ENCODE results near the gene OXCT2.

Gene OXCT2

GRCh38 chr1:39761557-39762260 is 9.4 kb downstream of the OXCT2 start:
- DNase-seq, result no peak

GRCh38 chr1:39761016-39761415 is 10.1 kb downstream of the OXCT2 start:
- no peak for DNase-seq

- DNase-seq, result no peak
Observed at GRCh38 chr1:39760074-39761008, 10.8 kb downstream of the OXCT2 start.

DNA sequence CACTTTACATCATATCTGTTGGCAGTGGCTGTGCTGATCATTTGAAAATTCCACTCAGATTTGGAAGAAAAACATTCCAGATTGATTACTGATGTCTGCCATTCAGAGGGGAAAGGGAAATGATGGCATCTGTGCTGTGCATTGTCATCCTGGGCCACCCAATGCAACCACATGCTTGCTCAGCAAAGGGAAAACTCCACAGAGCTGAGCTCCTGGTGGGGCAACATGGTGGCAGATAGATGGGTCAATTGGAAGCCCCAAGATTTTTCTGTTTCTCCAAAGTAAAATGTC is 11.8 kb downstream of the OXCT2 start:
- DNase-seq, result no peak

DNA sequence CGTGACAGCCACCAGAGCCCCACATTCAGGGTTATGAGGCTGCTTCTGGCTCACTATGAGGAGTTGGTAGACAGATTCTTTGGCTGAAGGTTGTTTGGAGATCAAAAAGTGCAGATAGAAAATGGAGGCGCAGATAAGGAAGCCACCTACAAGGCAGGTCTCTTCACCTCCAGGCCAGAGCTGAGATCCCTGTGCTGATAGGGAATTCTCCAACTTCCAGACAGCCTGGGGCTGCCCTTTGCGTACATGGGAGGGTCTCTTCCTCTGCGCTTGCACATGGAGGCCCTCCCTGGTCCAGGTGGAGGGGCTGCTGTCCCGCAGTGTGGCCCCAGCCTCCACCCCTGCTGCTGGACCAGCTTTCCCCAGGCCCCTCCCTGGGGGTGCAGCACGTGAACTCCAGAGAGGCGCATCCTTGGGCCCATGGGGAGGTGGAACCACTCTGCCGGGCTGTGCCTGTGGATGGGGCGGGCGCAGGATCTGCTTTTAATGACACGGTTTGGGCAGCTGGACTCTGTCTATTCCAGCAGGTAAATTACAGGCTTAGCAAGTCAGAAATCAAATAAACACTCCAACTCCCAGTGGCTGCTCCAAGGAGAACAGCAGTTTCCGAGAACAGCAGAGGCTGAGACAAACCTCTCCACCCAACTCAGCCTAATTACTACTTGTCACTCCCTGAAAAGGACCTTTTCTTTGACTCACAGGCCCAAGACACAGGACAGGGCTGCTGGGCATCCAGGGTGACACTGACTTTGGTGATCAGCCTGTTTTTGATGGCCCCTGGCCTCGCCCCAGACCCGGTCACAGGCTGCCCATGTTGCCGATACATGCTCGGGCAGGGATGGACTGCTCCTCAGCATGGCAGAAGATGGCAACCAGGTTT is 12.4 kb downstream of the OXCT2 start:
- DNase-seq, result no peak

GRCh38 chr1:39757501-39757900 is 13.6 kb downstream of the OXCT2 start:
- DNase-seq, result no peak

GRCh38 chr1:39755965-39756659 is 15.0 kb downstream of the OXCT2 start:
- DNase-seq, result no peak

- peak in 1 of 2 experiments; percentile 11 for DNase-seq
Observed at GRCh38 chr1:39754906-39755504, 16.1 kb downstream of the OXCT2 start.

- no peak for DNase-seq
Observed at GRCh38 chr1:39754026-39754570, 17.1 kb downstream of the OXCT2 start.

DNA sequence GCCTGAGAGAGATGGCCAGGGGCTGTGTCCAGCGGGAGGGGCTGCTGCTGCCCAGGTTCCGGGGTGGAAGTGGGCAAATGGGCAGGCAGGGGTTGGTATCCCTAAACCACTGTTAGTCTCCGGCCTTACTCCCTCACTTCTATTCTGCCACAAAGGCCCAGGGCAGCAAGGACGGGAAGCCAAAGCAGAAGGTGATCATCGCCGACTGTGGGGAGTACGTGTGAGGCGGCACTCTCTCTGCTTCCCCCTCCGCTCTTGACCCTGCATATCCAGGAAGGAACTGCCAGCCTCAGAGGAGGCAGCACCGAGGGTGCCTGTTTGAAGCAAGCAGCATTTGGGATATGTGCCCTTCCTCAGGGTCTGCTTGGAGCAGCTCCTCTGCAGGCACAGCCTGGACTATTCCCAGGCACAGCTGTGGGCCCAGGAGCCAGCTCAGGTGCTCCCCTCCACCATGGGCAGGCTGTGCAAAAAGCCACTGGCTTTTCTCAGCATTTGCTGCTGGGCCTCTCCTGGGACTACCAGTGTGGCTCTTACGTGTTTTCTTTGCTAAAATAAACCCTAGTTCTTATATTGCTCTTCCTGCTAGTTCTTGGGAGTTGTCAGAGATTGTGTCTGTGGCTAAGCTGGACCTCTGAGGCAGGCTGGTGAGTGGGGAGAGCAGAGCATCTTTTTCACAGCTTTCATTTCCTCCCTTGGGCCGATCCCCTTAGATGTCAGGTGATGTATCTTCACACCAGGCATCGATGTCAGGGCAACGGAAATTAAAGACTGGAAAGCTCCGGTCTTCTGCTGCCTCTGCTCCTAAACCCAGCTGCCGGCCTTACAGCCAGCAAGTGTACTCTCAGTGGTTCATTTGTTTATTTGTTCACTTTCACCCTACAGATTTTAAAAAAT is 17.8 kb downstream of the OXCT2 start:
- DNase-seq, result no peak

DNA sequence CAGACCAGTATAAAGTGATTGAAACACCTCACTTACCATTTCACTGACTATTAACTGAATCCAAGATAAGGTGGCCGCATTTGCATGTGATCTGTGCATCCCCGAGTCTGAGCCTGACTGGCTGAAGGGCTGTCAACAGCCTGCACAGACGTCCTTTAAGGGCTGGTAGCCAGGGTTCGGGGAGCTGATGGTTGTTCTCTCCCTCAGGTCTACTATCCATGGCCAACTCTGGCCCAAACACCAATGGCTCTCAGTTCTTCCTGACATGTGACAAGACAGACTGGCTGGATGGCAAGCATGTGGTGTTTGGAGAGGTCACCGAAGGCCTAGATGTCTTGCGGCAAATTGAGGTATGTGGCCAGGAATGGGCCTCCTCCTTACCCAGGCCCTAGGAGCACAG is 18.4 kb downstream of the OXCT2 start:
- DNase-seq, result no peak

GRCh38 chr1:39751595-39751994 is 19.6 kb downstream of the OXCT2 start:
- DNase-seq, result no peak

GRCh38 chr1:39745016-39745670 is 26.0 kb downstream of the OXCT2 start:
- DNase-seq, result no peak

DNA sequence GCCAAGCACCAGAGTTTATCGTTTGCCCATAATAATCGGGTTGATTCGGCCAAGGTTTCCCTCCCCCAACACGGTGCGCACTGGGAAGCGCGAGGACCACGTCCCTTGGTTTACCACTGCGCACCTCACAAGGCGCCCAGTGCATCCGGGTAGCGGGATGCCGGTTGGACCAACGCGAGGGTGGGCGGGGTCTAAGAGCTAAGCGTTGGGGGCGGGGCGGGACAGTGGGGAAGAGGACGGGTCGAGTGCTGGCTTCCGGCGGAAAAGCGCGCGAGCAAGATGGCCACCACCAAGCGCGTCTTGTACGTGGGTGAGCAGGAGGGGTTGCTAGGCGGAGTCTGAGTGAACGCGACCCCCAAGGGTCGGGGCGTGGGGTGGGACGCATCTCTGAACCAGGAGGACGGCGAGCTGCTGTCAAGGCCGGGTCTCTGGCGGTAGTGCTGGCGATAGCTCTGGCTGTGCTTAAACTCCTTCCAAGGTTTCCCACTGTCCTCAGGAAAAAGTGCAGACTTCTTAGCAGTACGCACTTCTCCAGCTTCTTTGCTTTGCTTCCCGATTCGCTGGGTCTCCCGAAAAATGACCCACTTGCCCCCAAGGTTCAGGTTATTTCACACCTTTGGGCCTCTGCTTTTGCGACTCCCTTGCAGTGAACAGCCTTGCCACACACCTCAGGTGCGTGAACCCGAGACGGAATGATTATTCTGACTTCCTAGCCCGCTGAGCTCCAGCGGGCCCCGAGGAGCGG is 32.4 kb downstream of the OXCT2 start, which contains the start of gene PPIE:
Gene PPIE (plus strand): TSS at position 261 of the 745 bp plus-strand sequence. CDS start 19 bp downstream, at position 280.
- DNase-seq, result peak; percentile 97 to 98

GRCh38 chr1:39737546-39738169 is 33.5 kb downstream of the OXCT2 start:
- no peak for DNase-seq

DNA sequence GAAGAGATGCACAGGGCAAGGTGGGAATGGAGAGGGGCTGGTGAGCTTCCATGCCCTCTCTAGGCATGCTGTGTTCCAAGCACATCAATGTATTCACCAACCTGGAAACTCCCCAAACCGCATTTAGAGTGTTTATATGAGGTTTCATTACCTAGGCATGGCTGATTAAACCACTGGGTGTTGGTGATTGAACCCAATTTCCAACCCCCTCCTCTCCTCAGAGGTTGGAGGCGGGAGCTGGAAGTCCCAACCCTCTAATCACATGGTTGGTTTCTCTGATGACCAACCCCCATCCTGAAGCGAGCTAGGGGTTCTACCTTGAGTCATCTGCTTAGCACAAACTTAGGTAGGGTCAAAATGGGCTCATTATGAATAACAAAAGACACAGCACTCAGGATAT is 35.4 kb downstream of the OXCT2 start:
- DNase-seq, result no peak

DNA sequence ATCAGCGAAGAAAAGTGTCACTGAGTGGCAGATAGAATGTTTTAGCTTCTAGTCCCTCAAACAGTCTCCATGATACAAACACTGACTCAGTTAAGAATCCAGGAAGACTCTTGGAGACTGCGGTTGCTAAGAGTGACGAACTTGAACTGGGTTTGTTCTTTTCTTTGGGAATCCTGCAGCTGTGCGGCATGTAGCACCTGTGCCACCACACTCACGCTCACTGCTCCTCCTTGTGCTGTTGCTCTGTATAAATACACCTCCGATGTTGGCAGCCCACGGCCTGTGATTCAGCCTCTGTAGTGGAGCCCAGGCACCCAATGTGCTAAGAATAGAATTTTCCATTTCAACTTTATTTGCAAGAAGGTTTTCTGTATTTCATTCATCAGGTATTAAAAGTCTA is 38.0 kb downstream of the OXCT2 start:
- DNase-seq, result no peak

DNA sequence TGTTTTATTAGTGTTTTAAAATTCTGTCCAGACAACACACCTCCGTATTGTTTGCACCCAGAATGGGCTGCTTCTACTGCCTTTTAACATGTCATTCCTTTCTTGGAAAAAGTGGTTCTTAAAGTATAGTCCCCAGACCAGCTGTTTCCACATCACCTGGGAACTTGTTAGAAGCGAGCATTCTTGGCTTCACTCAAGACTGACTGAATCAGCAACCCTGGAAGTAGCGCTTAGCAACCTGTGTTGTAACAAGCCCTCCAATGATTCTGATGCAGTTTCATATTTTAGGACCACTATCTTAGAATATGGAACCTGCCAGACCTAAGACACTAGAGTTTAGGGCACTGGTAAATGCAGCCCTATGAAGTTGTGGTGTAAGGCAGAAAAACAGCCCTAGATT is 38.4 kb downstream of the OXCT2 start:
- DNase-seq, result no peak

DNA sequence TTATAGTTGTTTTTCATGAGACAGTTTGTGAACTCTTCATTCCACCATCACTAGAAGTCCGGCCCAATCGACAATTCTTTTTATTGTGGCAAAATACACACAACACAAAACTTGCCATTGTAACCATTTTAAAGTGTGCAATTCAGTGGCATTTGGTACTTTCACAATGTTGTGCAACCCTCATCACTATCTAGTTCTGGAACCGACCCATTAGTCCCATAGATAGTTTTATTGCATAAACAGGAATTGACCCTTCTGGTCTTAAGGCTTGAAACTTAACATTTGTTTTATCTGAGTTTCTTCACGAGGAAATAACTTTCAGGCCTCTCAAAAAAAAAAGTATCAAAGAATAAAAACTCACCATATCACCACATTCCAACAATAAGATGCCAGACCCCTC is 41.3 kb downstream of the OXCT2 start:
- DNase-seq, result no peak

All from activated T-cell treated with anti-CD3 and anti-CD28 coated beads, Interleukin-2, amount 50 U/mL, for 48 hours (primary cell).